Sigmoid colon (tissue), 4 donors: ENCODE measurements around the gene MMP11.

Experiments used
- CTCF ChIP-seq, 4 experiments: fragments of 450-650 bp in 3 of 4; fragments of 200-600 bp in 1 of 4; IDR thresholded peaks; one replicate each; pipeline ENCODE4 v1.5.1; 2016 to 2019; ENCODE audit warnings: antibody characterized with exemption in 4 of 4, mild to moderate bottlenecking in 3 of 4, moderate library complexity in 2 of 4
- POLR2AphosphoS5 ChIP-seq, 4 donors: sonication (generic); formaldehyde crosslinking; IDR thresholded peaks; one replicate each; pipeline ENCODE4 v1.6.1; 2017; ENCODE audit warnings: antibody characterized with exemption in 4 of 4

- TF ChIP-seq CTCF (IDR thresholded peaks at IDR 0.05) (no peak), POLR2AphosphoS5 (IDR thresholded peaks at IDR 0.05) (no peak)
Observed at GRCh38 chr22:23760056-23760455, 12.6 kb upstream of the MMP11 start.
